DMS 273 (cell line): Measurements from ENCODE around the gene SMC4.
A peak's percentile ranks its signal among the peaks of the same experiment; 100 is the strongest.

Experiments
- DNase-seq: peaks from one replicate; lab custom pipeline; 2025; ENCODE audit not compliant: unreplicated experiment; lab: John Stamatoyannopoulos, UW

The SMC4 gene

DNA sequence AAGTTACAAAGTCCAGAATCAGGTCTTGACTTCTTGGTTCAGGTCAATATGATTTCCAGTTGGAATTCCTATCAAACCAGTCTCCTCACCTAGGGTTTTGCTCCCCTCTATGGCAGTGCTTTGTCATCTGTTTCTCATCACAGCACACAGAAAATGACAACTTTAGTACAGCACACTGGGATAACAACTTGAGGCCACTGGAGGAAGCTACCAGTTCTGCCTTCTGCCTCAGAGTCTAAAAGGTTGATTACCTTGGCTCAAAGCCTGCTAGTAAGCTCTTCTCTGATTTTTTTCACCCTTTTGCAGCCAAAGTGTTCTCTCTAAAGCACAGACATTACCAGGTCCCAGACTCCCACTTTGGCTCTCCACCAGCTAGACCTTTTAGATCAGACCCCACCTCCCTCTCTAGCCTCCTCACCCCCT lies 75.0 kb downstream of the SMC4 start:
- no peak for DNase-seq

DNA sequence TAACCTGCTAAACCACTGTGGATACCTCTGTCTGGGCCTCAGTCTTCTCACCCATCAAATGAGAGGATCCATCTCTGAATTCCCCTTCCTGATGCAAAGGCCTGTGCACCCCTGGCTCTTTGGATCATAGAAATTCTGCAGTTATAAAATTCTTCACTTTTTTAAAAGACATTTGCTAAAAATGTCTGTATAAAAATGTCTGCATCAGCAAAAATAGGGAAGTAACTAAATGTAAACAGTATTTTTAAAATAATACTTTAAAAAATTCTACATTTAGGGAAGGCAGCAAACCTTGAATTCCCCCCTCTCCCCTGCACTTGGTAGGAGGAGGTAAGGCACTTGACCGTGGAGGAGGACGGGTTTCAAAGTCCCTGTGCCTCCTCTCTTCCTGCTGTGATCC lies 75.7 kb downstream of the SMC4 start:
- no peak for DNase-seq

DNA sequence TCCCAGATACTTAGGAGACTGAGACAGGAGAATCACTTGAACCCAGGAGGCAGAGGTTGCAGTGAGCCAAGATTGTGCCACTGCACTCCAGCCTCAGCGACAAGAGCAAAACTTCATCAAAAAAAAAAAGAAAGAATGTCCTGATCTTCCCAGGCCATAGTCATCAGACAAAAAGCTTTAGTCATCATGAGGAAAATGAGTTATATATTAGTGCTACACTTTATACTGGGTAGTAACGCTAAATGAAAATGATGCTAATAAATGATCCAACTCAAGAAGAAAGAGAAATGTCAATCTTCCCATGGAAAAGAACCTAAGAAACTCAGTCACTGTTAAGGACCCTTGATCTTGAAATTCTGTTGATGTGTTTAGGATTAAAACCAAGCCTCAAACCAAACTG lies 76.4 kb downstream of the SMC4 start:
- DNase-seq, result no peak

DNA sequence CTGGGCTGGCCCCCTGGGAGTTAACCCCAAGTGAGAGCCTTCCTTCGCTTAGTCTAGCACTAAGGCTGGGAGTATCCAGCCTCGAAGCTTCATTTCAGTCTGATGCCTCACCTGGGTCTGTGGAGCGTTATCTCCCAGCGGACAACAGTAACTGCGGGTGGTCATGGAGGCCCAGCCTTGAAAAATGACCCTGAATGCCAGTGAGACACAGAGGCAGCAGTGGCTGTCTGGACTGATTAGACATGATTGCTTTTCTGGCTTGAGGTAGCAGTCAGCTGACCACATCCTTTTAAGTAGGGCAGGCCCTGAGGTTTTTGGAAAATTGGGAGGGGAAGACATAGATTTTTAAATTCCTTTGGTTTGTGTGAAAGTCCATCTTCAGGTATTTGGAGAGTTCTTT lies 78.3 kb downstream of the SMC4 start:
- DNase-seq, result no peak

DNA sequence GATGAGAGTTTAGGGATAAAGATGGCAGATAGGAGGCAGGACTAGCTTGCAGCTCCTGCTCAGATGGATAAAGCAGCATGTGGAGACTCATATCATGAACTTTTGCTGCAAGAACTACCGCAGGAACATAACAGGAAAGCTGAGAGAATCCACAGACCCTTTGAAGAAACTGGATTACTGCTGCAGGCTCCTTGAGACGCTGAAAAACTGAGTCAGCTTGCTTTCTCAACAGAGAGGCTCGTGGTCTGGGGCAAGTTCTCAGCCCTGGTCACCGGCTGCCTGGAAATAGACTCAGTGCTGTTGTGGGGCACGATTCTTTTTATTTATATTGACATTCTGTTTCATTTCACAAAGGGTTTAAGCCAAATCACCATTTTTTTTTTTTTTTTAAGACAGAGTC lies 78.9 kb downstream of the SMC4 start:
- no peak for DNase-seq

DNA sequence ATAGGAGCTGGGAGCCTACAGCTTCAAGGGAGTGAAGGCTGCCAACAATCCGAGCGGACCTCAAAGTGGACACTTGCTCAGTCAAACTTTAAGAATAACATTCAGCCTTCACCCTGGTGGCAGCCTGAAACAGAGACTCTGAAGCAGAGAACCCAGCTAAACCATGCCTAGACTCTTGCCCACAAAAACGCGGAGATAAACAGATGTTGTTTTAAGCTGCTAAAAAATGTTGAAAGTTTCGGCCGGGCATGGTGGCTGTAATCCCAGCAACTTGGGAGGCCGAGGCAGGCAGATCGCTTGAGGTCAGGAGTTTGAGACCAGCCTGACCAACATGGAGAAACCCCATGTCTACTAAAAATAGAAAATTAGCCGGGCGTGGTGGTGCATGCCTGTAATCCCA lies 79.9 kb downstream of the SMC4 start:
- DNase-seq, result no peak

DNA sequence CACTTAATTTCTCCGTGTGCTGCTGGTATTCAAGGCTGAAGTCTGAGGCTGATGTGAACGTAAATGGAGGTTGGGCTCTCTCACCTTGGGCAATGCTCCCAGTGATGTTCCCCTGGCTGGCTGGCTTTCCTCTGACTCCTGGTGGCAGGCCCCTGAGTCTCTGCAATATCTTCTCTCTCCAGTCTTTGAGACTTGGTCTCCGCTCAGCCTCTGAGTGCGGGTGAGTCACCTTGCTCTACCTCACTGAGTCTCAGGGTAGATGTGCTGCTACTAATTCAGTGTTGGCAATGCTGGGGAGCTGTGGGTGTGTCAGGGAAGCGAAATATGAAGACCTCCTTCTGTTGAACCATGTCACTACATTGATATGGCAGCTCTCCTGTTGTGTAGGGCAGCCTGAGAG lies 81.5 kb downstream of the SMC4 start:
- no peak for DNase-seq

DNA sequence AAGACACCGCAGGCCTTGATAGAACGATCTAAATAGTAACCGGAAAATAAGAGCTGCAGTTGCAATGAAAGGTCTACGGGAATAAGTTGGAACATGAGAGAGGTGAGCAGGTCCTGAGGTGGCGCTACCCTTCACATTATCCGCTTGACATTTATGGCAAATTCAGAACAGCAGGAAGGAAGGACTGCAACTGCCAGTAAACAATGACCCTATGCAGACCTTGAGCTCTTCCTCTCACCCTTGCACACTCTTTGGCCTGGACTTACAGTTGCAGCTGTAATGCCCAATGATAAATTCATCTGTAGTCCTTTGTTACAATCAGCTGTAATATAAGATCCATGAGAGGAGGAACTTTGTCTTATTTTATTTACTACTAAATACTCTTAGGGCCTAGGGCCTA lies 82.4 kb downstream of the SMC4 start:
- DNase-seq, result no peak

DNA sequence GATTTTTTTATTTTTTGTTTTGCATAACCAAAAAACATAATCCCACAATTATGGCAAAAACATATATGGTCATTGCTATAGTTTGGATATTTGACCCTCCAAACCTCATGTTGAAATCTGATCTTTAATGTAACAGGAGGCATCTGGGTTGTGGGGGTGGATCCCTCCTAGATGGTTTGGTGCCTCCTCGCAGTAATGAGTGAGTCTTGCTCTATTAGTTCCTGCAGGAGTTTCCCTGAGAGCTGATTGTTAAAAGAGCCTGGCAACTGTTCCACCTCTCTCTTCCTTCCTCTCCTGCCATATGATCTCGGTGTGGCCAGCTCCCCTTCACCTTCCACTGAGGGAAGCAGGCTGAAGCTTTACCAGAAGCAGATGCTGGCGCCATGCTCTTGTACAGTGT lies 83.3 kb downstream of the SMC4 start:
- peak; percentile 63 for DNase-seq
